IMR-90 (cell line): ENCODE data around the gene ARHGAP10. TPM values are rescaled to one million over a fixed set of nuclear protein-coding genes. Genes with fewer than 3 reads are reported as not detected.
A peak's percentile ranks its signal among the peaks of the same experiment; 100 is the strongest.

Experiments used
- ATAC-seq: fragments of 200-7000 bp; cut with Tn5 transposase; 2 replicates; pipeline ENCODE4 v1.9.1; 2020; ENCODE audit warnings: low read depth, mild to moderate bottlenecking, moderate library complexity
- BruUV-seq: library from RNA; stranded (reverse); fragments of 400-500 nt; replicated peaks from 2 replicates; lab custom pipeline; 2021; lab: Mats Ljungman, UMichigan
- CTCF ChIA-PET: fragments of 300-600 bp; formaldehyde crosslinking; extraction: SDS; loops from one replicate; lab custom pipeline; 2021; ENCODE audit warnings: antibody characterized with exemption; lab: Yijun Ruan, JAX
- POLR2A ChIA-PET: fragments of 300-600 bp; sonication (Branson Sonifier 250); formaldehyde crosslinking; loops from one replicate; lab custom pipeline; 2022; ENCODE audit warnings: antibody characterized with exemption; ENCODE audit not compliant: unreplicated experiment; lab: Charles Lee
- DNase-seq: peaks from one replicate; pipeline ENCODE4 v3.0.0; 2013
- H2AFZ ChIP-seq: replicated peaks from 2 replicates; pipeline ENCODE3; 2013; ENCODE audit warnings: low read length, mild to moderate bottlenecking; ENCODE audit not compliant: poor library complexity
- H2AK5ac ChIP-seq: 2 replicates; pipeline ENCODE4 v1.6.1; 2013; ENCODE audit warnings: low read depth, low read length, inconsistent platforms
- H2AK9ac ChIP-seq: replicated peaks from 2 replicates; pipeline ENCODE3; 2013; ENCODE audit warnings: mild to moderate bottlenecking, low read depth, low read length, moderate library complexity; ENCODE audit not compliant: poor library complexity
- H2BK120ac ChIP-seq: 2 replicates; pipeline ENCODE4 v1.6.1; 2013; ENCODE audit warnings: low read depth, low read length, inconsistent platforms
- H2BK15ac ChIP-seq: 3 replicates; pipeline ENCODE4 v1.6.1; 2013; ENCODE audit warnings: low read depth, low read length, inconsistent platforms
- H2BK20ac ChIP-seq: 2 replicates; pipeline ENCODE4 v1.6.1; 2013; ENCODE audit warnings: low read depth, mild to moderate bottlenecking, inconsistent platforms, low read length, moderate library complexity
- H2BK5ac ChIP-seq: 2 replicates; pipeline ENCODE4 v1.6.1; 2013; ENCODE audit warnings: mild to moderate bottlenecking, low read depth, low read length, inconsistent platforms; ENCODE audit not compliant: poor library complexity, severe bottlenecking
- H3K14ac ChIP-seq: replicated peaks from 2 replicates; pipeline ENCODE4 v1.6.1; 2013; ENCODE audit warnings: low read depth, low read length, inconsistent platforms
- H3K18ac ChIP-seq: 2 replicates; pipeline ENCODE4 v1.6.1; 2013; ENCODE audit warnings: low read depth, low read length, control low read depth
- H3K23ac ChIP-seq: 2 replicates; pipeline ENCODE4 v1.6.1; 2013; ENCODE audit warnings: low read depth, low read length, inconsistent platforms
- H3K27ac ChIP-seq: 2 replicates; pipeline ENCODE4 v1.5.1; 2013; ENCODE audit warnings: mild to moderate bottlenecking, control low read depth, low read length; ENCODE audit not compliant: insufficient read depth
- H3K27me3 ChIP-seq: 2 replicates; pipeline ENCODE4 v1.6.1; 2013; ENCODE audit warnings: low read length; ENCODE audit not compliant: control insufficient read depth, insufficient read depth
- H3K36me3 ChIP-seq: 2 replicates; pipeline ENCODE4 v1.6.1; 2013; ENCODE audit warnings: low read length, mixed read lengths; ENCODE audit not compliant: control insufficient read depth, insufficient read depth
- H3K4ac ChIP-seq: 2 replicates; pipeline ENCODE4 v1.6.1; 2013; ENCODE audit warnings: low read depth, low read length, inconsistent platforms
- H3K4me1 ChIP-seq: 2 replicates; pipeline ENCODE4 v1.6.1; 2013; ENCODE audit warnings: low read length, mixed read lengths; ENCODE audit not compliant: control insufficient read depth, insufficient read depth
- H3K4me2 ChIP-seq: 2 replicates; pipeline ENCODE4 v1.6.1; 2013; ENCODE audit warnings: low read depth, mild to moderate bottlenecking, control low read depth, low read length, moderate library complexity
- H3K4me3 ChIP-seq: 2 replicates; pipeline ENCODE4 v1.5.1; 2013; ENCODE audit warnings: low read depth, mild to moderate bottlenecking, control low read depth, low read length, moderate library complexity; ENCODE audit not compliant: insufficient read depth
- H3K56ac ChIP-seq: 2 replicates; pipeline ENCODE4 v1.6.1; 2013; ENCODE audit warnings: low read length, inconsistent platforms; ENCODE audit not compliant: insufficient read depth; ENCODE audit errors: extremely low read depth
- H3K79me1 ChIP-seq, 2 experiments: 2 replicates each; pipeline ENCODE4 v1.6.1; 2013; ENCODE audit warnings: low read length in 2 of 2, inconsistent platforms in 1 of 2, low read depth in 1 of 2
- H3K9ac ChIP-seq: 2 replicates; pipeline ENCODE4 v1.6.1; 2013; ENCODE audit warnings: low read depth, low read length, control low read depth
- H3K9me1 ChIP-seq: 2 replicates; pipeline ENCODE4 v1.6.1; 2013; ENCODE audit warnings: low read length, inconsistent platforms; ENCODE audit not compliant: insufficient read depth
- H3K9me3 ChIP-seq: 2 replicates; pipeline ENCODE4 v1.6.1; 2013; ENCODE audit warnings: low read length; ENCODE audit not compliant: control insufficient read depth, insufficient read depth
- H4K20me1 ChIP-seq: 2 replicates; pipeline ENCODE4 v1.6.1; 2013; ENCODE audit warnings: low read length, inconsistent platforms; ENCODE audit not compliant: insufficient read depth
- H4K5ac ChIP-seq: 2 replicates; pipeline ENCODE4 v1.6.1; 2013; ENCODE audit warnings: mild to moderate bottlenecking, low read depth, low read length, control low read depth
- H4K8ac ChIP-seq, 2 experiments: 2 replicates each; pipeline ENCODE4 v1.6.1; 2013; ENCODE audit warnings: low read depth in 2 of 2, low read length in 2 of 2, control low read depth in 1 of 2, inconsistent platforms in 1 of 2
- H4K91ac ChIP-seq: 2 replicates; pipeline ENCODE4 v1.6.1; 2013; ENCODE audit warnings: low read depth, low read length, inconsistent platforms; ENCODE audit not compliant: insufficient read depth
- BHLHE40 ChIP-seq: fragments of 150-350 bp; IDR thresholded peaks from 2 replicates; pipeline ENCODE4 v1.6.1; 2016; ENCODE audit warnings: mild to moderate bottlenecking, low read depth, low read length
- CEBPB ChIP-seq: IDR thresholded peaks from 2 replicates; pipeline ENCODE4 v1.6.1; 2012; ENCODE audit warnings: low read depth, low read length, improper control_type of control experiment
- MAZ ChIP-seq: IDR thresholded peaks from 2 replicates; pipeline ENCODE4 v1.6.1; 2012; ENCODE audit warnings: low read depth, mild to moderate bottlenecking, low read length, improper control_type of control experiment, moderate library complexity, borderline replicate concordance
- NFE2L2 ChIP-seq: fragments of 150-350 bp; IDR thresholded peaks from 2 replicates; pipeline ENCODE4 v1.6.1; 2016; ENCODE audit warnings: low read depth, mild to moderate bottlenecking, low read length
- RAD21 ChIP-seq: IDR thresholded peaks from 2 replicates; pipeline ENCODE4 v1.6.1; 2012; ENCODE audit warnings: low read length, improper control_type of control experiment
- WGBS, 2 experiments: methylation state at CpG; one replicate each; pipeline versions ENCODE4 v1.1.5 to v1.1.7; 2013; ENCODE audit warnings: missing lambda C conversion rate in 2 of 2; ENCODE audit not compliant: insufficient read length in 1 of 2; ENCODE audit errors: extremely low coverage in 2 of 2; 5-methylcytosine and 5-hydroxymethylcytosine counted together
- dilution Hi-C: fragments of 300-500 bp; cut with HindIII; formaldehyde crosslinking; loops from one replicate; pipeline ENCODE4 v1.14.3; 2018; ENCODE audit warnings: low sequenced_read_pairs; ENCODE audit not compliant: unreplicated experiment
- in situ Hi-C: fragments of 300-500 bp; cut with MboI; formaldehyde crosslinking; loops from 3 replicates; pipeline ENCODE4 v1.14.3; 2019; ENCODE audit warnings: low sequenced_read_pairs, inconsistent platforms, mixed read lengths
- intact Hi-C: fragments of 100-400 bp; cut with micrococcal nuclease; formaldehyde crosslinking; loops from 2 replicates; pipeline ENCODE4 v1.10.0; 2022
- polyA plus RNA-seq, 3 experiments: library from polyadenylated mRNA; depleted of rRNA; stranded (reverse); fragments of >200 nt; gene quantifications; 2 replicates each; pipeline ENCODE4 v1.2.3, GENCODE V29; 2012; ENCODE audit warnings: low replicate concordance in 1 of 3
- total RNA-seq: library from RNA; depleted of rRNA; stranded (reverse); fragments of >200 nt; gene quantifications from 2 replicates; pipeline ENCODE4 v1.2.3, GENCODE V29; 2012

Gene ARHGAP10
- total and polyA plus RNA-seq, 2 of the 4 experiments (the other 2 are of a cell fraction), result 27.1 to 29.4 TPM

- no peak overlapping the region for H3K56ac ChIP-seq
- no peak overlapping the region for H3K4me3 ChIP-seq
- POLR2A ChIA-PET, result interaction anchor here (0.6 kb wide), 1 partner anchor 36 kb away, joined by 11 read pairs; the partner anchor contains the start of gene ARHGAP10
- TF ChIP-seq NFE2L2 (no peak), MAZ (peak; percentile 71; the same call in 1 of the 2 replicates), BHLHE40 (no peak), RAD21 (0 out of 2 replicates have a peak, but pooled peaks have one; percentile 14), CEBPB (peak; percentile 92)
- no peak overlapping the region; the same call in 1 of the 2 replicates for H3K4me2 ChIP-seq
- no peaks in the 10 kb centered on the region; the same call in 1 of the 2 replicates for H3K36me3 ChIP-seq
- WGBS, 2 experiments, result no CpG with 5 or more reads among the region's 4 CpGs
- H4K8ac ChIP-seq, result no peak overlapping the region
- ATAC-seq (peak; percentile 72), DNase-seq (peak; percentile 87)
- H3K79me1 ChIP-seq, result peaks cover 15 to 56% of the 10 kb centered on the region in 2 experiments
- no peaks in the 10 kb centered on the region for H3K9me3 ChIP-seq
- intact Hi-C loops (no loop called here), in situ Hi-C loops (no loop called here), dilution Hi-C loops (no loop called here)
- H3K18ac ChIP-seq, result no peak overlapping the region
- H3K9ac ChIP-seq, result no peak overlapping the region
- no peak overlapping the region for H3K14ac ChIP-seq
- no TSS peak for BruUV-seq
- no peak overlapping the region for H4K91ac ChIP-seq
- H2BK20ac ChIP-seq, result 0 out of 2 replicates have a peak overlapping the region, but pooled peaks have one; percentile 43
- peaks cover 16% of the 10 kb centered on the region for H3K4me1 ChIP-seq
- H3K27me3 ChIP-seq, result no peaks in the 10 kb centered on the region
- no peak overlapping the region for H2AFZ ChIP-seq
- H2BK15ac ChIP-seq, result no peak overlapping the region
- no peak overlapping the region for H3K23ac ChIP-seq
- peaks cover 11% of the 10 kb centered on the region for H3K9me1 ChIP-seq
- no peak overlapping the region for H2AK9ac ChIP-seq
- H4K5ac ChIP-seq, result no peak overlapping the region
- peak overlapping the region; percentile 10; the same call in 1 of the 2 replicates for H3K27ac ChIP-seq
- peak overlapping the region; percentile 26; the same call in 1 of the 2 replicates for H2BK120ac ChIP-seq
- H4K20me1 ChIP-seq, result peaks cover 13% of the 10 kb centered on the region
- CTCF ChIA-PET, result interaction anchor here (0.6 to 1.7 kb wide), 5 partner anchors 11 to 170 kb away, joined by 3 to 6 read pairs (median 3); no protein-coding TSS in a partner anchor
- H3K4ac ChIP-seq, result no peak overlapping the region; the same call in 1 of the 2 replicates
- peak overlapping the region; percentile 78 for H2BK5ac ChIP-seq
- no peak overlapping the region for H2AK5ac ChIP-seq
Measured at GRCh38 chr4:147768113-147768512, 36.2 kb downstream of the ARHGAP10 start.
